Testis (tissue), 2 donors: ENCODE results near the gene VWA3B.

Experiments used
- POLR2A ChIP-seq: fragments of 450-650 bp; IDR thresholded peaks from one replicate; pipeline ENCODE4 v1.6.1; 2017; ENCODE audit warnings: antibody characterized with exemption, mild to moderate bottlenecking, moderate library complexity
- TF ChIP-seq, protein P1 (sequence below), 3 experiments: fragments of 450-650 bp in 2 of 3; fragments of 200-600 bp in 1 of 3; sonication (generic) in 1 of 3; IDR thresholded peaks; one replicate each; pipeline ENCODE4 v1.5.1; 2016 to 2019; ENCODE audit warnings: antibody characterized with exemption in 3 of 3, mild to moderate bottlenecking in 2 of 3, moderate library complexity in 1 of 3

- TF ChIP-seq, protein P1, sequence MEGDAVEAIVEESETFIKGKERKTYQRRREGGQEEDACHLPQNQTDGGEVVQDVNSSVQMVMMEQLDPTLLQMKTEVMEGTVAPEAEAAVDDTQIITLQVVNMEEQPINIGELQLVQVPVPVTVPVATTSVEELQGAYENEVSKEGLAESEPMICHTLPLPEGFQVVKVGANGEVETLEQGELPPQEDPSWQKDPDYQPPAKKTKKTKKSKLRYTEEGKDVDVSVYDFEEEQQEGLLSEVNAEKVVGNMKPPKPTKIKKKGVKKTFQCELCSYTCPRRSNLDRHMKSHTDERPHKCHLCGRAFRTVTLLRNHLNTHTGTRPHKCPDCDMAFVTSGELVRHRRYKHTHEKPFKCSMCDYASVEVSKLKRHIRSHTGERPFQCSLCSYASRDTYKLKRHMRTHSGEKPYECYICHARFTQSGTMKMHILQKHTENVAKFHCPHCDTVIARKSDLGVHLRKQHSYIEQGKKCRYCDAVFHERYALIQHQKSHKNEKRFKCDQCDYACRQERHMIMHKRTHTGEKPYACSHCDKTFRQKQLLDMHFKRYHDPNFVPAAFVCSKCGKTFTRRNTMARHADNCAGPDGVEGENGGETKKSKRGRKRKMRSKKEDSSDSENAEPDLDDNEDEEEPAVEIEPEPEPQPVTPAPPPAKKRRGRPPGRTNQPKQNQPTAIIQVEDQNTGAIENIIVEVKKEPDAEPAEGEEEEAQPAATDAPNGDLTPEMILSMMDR (IDR thresholded peaks at IDR 0.05), result no peak
- no peak for TF ChIP-seq POLR2A
Measured at GRCh38 chr2:98242003-98242402, 155.0 kb downstream of the VWA3B start.
